Measurements from ENCODE around the gene AKT2. TPM values are rescaled to one million over a fixed set of nuclear protein-coding genes. Genes with fewer than 3 reads are reported as not detected.

The AKT2 gene
- total RNA-seq, 1 donor from 2014 or later: 89.8 TPM

DNA sequence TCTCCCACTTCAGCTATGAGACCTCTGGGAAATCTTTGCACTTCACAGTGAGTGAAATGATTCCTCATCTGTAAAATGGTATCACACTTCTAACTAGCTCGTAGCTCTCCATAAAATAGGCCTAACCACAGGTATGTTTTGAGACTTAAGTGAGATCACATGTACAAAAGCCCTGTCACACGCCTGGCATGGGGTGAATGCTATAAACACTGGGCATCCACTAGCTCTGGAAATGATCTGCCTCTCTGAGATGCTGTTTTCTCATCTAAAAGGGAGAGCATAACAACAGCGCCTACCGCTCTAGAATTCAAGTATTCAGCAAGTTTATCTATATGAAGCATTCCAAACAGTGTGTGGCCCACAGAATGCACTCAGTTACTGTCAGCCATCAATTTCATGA, 2.2 kb downstream of the AKT2 start:
- Mint-ChIP-seq H3K27ac (ENCODE audit: unreplicated experiment) (peak overlapping the region; percentile 38), H3K9me3 (ENCODE audit: unreplicated experiment) (no peaks in the 10 kb centered on the region), H3K27me3 (ENCODE audit: unreplicated experiment) (peaks cover 10% of the 10 kb centered on the region), H3K36me3 (ENCODE audit: low read depth, unreplicated experiment) (peaks cover 4% of the 10 kb centered on the region), H3K4me1 (ENCODE audit: unreplicated experiment) (peaks cover 19% of the 10 kb centered on the region), H3K4me3 (ENCODE audit: unreplicated experiment) (peak overlapping the region; percentile 13)
- TF ChIP-seq, protein P1, sequence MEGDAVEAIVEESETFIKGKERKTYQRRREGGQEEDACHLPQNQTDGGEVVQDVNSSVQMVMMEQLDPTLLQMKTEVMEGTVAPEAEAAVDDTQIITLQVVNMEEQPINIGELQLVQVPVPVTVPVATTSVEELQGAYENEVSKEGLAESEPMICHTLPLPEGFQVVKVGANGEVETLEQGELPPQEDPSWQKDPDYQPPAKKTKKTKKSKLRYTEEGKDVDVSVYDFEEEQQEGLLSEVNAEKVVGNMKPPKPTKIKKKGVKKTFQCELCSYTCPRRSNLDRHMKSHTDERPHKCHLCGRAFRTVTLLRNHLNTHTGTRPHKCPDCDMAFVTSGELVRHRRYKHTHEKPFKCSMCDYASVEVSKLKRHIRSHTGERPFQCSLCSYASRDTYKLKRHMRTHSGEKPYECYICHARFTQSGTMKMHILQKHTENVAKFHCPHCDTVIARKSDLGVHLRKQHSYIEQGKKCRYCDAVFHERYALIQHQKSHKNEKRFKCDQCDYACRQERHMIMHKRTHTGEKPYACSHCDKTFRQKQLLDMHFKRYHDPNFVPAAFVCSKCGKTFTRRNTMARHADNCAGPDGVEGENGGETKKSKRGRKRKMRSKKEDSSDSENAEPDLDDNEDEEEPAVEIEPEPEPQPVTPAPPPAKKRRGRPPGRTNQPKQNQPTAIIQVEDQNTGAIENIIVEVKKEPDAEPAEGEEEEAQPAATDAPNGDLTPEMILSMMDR (IDR thresholded peaks at IDR 0.05; ENCODE audit: unreplicated experiment): no peak
- DNase-seq (ENCODE audit: low spot score): no peak

DNA sequence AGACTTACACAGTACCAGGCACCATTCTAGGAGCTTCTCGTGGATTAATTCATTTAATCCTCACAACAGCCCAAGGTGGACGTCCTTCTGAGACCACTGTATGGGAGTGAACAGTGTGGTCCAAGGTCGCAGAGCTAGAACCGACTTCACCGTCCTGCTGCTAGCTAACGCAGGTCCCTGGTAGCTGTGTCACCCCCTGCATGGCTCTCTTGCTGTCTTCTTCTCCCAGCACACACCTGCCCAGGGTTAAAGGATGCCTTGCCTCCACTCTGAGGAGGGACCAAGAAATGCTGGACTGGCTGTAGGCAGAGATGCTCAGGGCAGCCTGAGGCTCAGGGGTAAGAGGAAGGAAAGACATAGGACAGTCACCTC, 3.0 kb downstream of the AKT2 start:
- Mint-ChIP-seq H3K4me3 (ENCODE audit: unreplicated experiment) (no peak overlapping the region), H3K27me3 (ENCODE audit: unreplicated experiment) (peaks cover 10% of the 10 kb centered on the region), H3K9me3 (ENCODE audit: unreplicated experiment) (no peaks in the 10 kb centered on the region), H3K4me1 (ENCODE audit: unreplicated experiment) (peaks cover 19% of the 10 kb centered on the region), H3K36me3 (ENCODE audit: low read depth, unreplicated experiment) (peaks cover 9% of the 10 kb centered on the region), H3K27ac (ENCODE audit: unreplicated experiment) (no peak overlapping the region)
- no peak for DNase-seq (ENCODE audit: low spot score)
- TF ChIP-seq, protein P1 (IDR thresholded peaks at IDR 0.05; ENCODE audit: unreplicated experiment): no peak

DNA sequence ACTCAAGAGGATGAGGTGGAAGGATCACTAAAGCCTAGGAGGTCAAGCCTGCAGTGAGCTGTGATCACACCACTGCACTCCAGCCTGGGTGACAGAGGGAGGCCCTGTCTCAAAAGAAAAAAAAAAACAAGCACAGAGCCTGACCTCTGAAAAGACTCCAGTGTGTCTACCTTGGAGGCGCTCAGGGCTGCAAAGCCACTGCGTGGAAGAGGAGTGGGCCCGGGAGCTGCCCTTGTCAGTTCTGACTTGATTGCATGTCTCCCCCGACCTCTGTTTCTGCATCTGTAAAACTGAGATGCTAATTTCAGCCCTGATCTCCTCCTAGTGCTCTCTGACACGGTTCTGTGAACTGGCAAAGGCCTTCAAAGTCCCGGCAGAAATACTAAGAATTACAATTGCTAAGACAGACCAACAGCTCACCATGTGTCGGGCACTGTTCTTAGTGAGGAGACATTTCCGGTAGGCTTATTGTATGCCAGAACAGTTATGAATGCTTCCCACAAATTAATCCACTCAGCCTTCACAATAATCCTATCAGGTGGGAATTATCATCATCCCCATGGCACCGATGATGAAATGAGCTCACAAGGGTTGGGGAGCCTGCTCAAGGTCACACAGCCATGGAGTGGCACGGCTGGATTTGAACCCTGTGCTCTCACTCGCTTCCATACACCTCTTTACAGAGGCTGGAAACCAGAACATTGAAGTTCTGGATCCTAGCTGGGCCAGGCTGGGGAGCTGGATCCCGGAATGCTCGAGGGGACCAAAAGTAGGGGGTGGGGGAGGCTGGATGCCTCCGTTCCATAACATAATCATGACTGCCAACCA, 3.5 kb downstream of the AKT2 start:
- H3K27me3 Mint-ChIP-seq (ENCODE audit: unreplicated experiment): peaks cover 10% of the 10 kb centered on the region
- no peaks in the 10 kb centered on the region for H3K9me3 Mint-ChIP-seq (ENCODE audit: unreplicated experiment)
- DNase-seq (ENCODE audit: low spot score): no peak
- peaks cover 9% of the 10 kb centered on the region for H3K36me3 Mint-ChIP-seq (ENCODE audit: low read depth, unreplicated experiment)
- H3K4me1 Mint-ChIP-seq (ENCODE audit: unreplicated experiment): peaks cover 15% of the 10 kb centered on the region
- TF ChIP-seq, protein P1 (IDR thresholded peaks at IDR 0.05; ENCODE audit: unreplicated experiment): no peak
- H3K27ac Mint-ChIP-seq (ENCODE audit: unreplicated experiment): no peak overlapping the region
- H3K4me3 Mint-ChIP-seq (ENCODE audit: unreplicated experiment): no peak overlapping the region

DNA sequence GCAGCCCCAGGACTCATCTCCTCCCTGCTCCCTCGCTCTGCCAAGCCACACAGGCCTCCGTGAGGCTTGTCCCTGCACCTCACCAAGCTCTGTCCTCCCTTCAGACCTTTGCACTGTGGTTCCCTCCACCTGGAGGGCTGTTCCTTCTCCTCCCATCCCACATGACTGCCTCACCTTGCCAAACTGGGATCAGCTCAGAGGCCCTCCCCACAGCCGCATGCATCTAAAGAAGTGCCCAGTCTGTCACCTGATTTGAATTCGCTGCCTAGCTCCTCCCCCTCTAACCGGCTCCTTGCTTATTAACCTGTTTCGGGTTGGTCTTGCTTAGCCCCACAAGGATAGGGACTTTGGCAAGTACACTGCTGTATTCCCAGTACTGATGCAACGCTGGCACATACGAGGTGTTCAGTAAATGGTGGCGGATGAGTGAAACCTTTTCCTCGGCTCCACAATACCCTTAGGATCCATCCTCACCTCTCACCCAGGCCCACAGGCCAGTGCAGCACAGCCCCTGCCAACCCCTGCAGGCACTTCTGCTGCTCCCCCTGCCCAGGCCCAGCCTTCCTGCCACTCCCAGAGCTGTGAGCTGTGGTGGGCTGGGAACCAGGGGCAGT, 4.4 kb downstream of the AKT2 start:
- no peak for DNase-seq (ENCODE audit: low spot score)
- H3K27me3 Mint-ChIP-seq (ENCODE audit: unreplicated experiment): peaks cover 8% of the 10 kb centered on the region
- no peak overlapping the region for H3K4me3 Mint-ChIP-seq (ENCODE audit: unreplicated experiment)
- peaks cover 8% of the 10 kb centered on the region for H3K36me3 Mint-ChIP-seq (ENCODE audit: low read depth, unreplicated experiment)
- TF ChIP-seq, protein P1 (IDR thresholded peaks at IDR 0.05; ENCODE audit: unreplicated experiment): no peak
- peaks cover 10% of the 10 kb centered on the region for H3K4me1 Mint-ChIP-seq (ENCODE audit: unreplicated experiment)
- H3K27ac Mint-ChIP-seq (ENCODE audit: unreplicated experiment): no peak overlapping the region
- no peaks in the 10 kb centered on the region for H3K9me3 Mint-ChIP-seq (ENCODE audit: unreplicated experiment)

Data from endothelial cell (in vitro differentiated cells).